Measurements from ENCODE around the gene RCVRN. TPM values are rescaled to one million over a fixed set of nuclear protein-coding genes. Genes with fewer than 3 reads are reported as not detected.
A peak's percentile ranks its signal among the peaks of the same experiment; 100 is the strongest.

The RCVRN gene
- under 1 TPM in 7 of 10 donors, not detected in 3; 0.11 to 0.45 (median 0.28) TPM for total RNA-seq
- polyA plus RNA-seq, result under 1 TPM; 0.29 to 0.66 TPM
- long read RNA-seq, donor 1, result 0 reads
- long read RNA-seq, donor 2, result 0 reads
- long read RNA-seq, donor 3, result 0 reads

- DNase-seq (no peak), ATAC-seq (no peak)
- no peaks in the 10 kb centered on the region for H3K9me3 ChIP-seq
- no peak within 1 kb of the TSS for H3K4me3 ChIP-seq
- intact Hi-C loops (cut with DNase I), result no loop called here
- peaks cover 0 to 5% (median 0%) of the 10 kb centered on the region in 9 donors for H3K4me1 ChIP-seq
- H3K27me3 ChIP-seq, result peaks cover 0 to 30% (median 0%) of the 10 kb centered on the region in 7 donors
- no peak for TF ChIP-seq CTCF (IDR thresholded peaks at IDR 0.05)
- H3K27ac ChIP-seq, result no peak within 1 kb of the TSS
- WGBS, 2 donors, result 91 to 95% methylated on average over 10 to 11 of the region's 11 CpGs
- no peaks in the 10 kb centered on the region for H3K36me3 ChIP-seq
Observed at GRCh38 chr17:9905078-9905415, at the start of gene RCVRN. Gene RCVRN (minus strand): TSS chr17:9905271. CDS start chr17:9905180, 91 bp downstream.

- DNase-seq (no peak), ATAC-seq (no peak)
- 82 to 84% methylated on average over 10 of the region's 10 CpGs for WGBS, 2 donors
- Histone ChIP-seq H3K27me3 (peaks cover 0 to 3% (median 0%) of the 10 kb centered on the region in 7 donors), H3K4me3 (no peak overlapping the region), H3K27ac (no peak overlapping the region), H3K36me3 (peaks cover 0 to 20% (median 0%) of the 10 kb centered on the region in 9 donors), H3K9me3 (no peaks in the 10 kb centered on the region), H3K4me1 (peaks cover 0 to 4% (median 0%) of the 10 kb centered on the region in 9 donors)
- intact Hi-C loops (cut with DNase I), result no loop called here
- no peak for TF ChIP-seq CTCF (IDR thresholded peaks at IDR 0.05)
Observed at GRCh38 chr17:9953492-9953891, 48.4 kb upstream of the RCVRN start.

GRCh38 chr17:9951803-9952202, 46.7 kb upstream of the RCVRN start:
- no peaks in the 10 kb centered on the region for H3K9me3 ChIP-seq
- TF ChIP-seq CTCF (IDR thresholded peaks at IDR 0.05), result no peak
- H3K4me1 ChIP-seq, result no peaks in the 10 kb centered on the region
- no peak overlapping the region for H3K27ac ChIP-seq
- peak in 2 of 8 donors; percentile 25 to 51 for ATAC-seq
- intact Hi-C loops (cut with DNase I), result no loop called here
- no peak overlapping the region for H3K4me3 ChIP-seq
- DNase-seq, result no peak
- peaks cover 0 to 18% (median 0%) of the 10 kb centered on the region in 9 donors for H3K36me3 ChIP-seq
- WGBS, 2 donors, result 72 to 74% methylated on average over 5 of the region's 5 CpGs
- H3K27me3 ChIP-seq, result no peaks in the 10 kb centered on the region

- no peaks in the 10 kb centered on the region for H3K27me3 ChIP-seq
- intact Hi-C loops (cut with DNase I), result no loop called here
- H3K36me3 ChIP-seq, result peaks cover 0 to 43% (median 3%) of the 10 kb centered on the region in 9 donors
- H3K4me1 ChIP-seq, result no peaks in the 10 kb centered on the region
- H3K4me3 ChIP-seq, result no peak overlapping the region
- TF ChIP-seq CTCF (IDR thresholded peaks at IDR 0.05), result no peak
- no peaks in the 10 kb centered on the region for H3K9me3 ChIP-seq
- WGBS, 2 donors, result 62 to 63% methylated on average over 10 of the region's 10 CpGs
- DNase-seq, result peak; percentile 21 to 37
- peak overlapping the region in 1 of 10 donors; percentile 15 for H3K27ac ChIP-seq
- peak in 6 of 8 donors; percentile 25 to 52 (median 39) for ATAC-seq
Observed at GRCh38 chr17:9948928-9949327, 43.9 kb upstream of the RCVRN start.

All from heart right ventricle (tissue), 16 donors.